Occipital lobe (tissue), 2 donors: Measurements from ENCODE around the gene RUNX3. TPM values are rescaled to one million over a fixed set of nuclear protein-coding genes. Genes with fewer than 3 reads are reported as not detected.
"Not testable (repeated sequence)": the region's sequence is repeated elsewhere in the genome, so short reads cannot be mapped to it uniquely, and the experiment has no call there.

Source experiments
- DNase-seq: peaks from one replicate; lab custom pipeline; 2025; lab: John Stamatoyannopoulos, UW
- total RNA-seq: library from RNA; depleted of rRNA; stranded (reverse); fragments of >200 nt; gene quantifications from one replicate; pipeline ENCODE4 v1.2.3, GENCODE V29; 2014

Gene RUNX3
- total RNA-seq, result 0.16 TPM

- no peak for DNase-seq
These were observed at the start of gene RUNX3 for GRCh38 chr1:24930260-24931145. Gene RUNX3 (minus strand): TSS chr1:24930276. CDS start chr1:24929868, 408 bp downstream.

- DNase-seq, result not testable (repeated sequence)
These were observed 49.2 kb upstream of the RUNX3 start for GRCh38 chr1:24979232-24979631.

GRCh38 chr1:24978383-24979032, 48.4 kb upstream of the RUNX3 start:
- DNase-seq, result no peak

GRCh38 chr1:24975391-24975790, 45.3 kb upstream of the RUNX3 start:
- no peak for DNase-seq

GRCh38 chr1:24973315-24973714, 43.2 kb upstream of the RUNX3 start:
- no peak for DNase-seq

- no peak for DNase-seq
These were observed 42.8 kb upstream of the RUNX3 start for GRCh38 chr1:24972915-24973242.

GRCh38 chr1:24972221-24972914, 42.3 kb upstream of the RUNX3 start:
- DNase-seq, result no peak

- DNase-seq, result no peak
These were observed 41.1 kb upstream of the RUNX3 start for GRCh38 chr1:24970926-24971875.

GRCh38 chr1:24970399-24970753, 40.3 kb upstream of the RUNX3 start:
- no peak for DNase-seq

- no peak for DNase-seq
These were observed 39.7 kb upstream of the RUNX3 start for GRCh38 chr1:24969596-24970398.

GRCh38 chr1:24968941-24969585, 39.0 kb upstream of the RUNX3 start:
- no peak for DNase-seq

GRCh38 chr1:24967962-24968361, 37.9 kb upstream of the RUNX3 start:
- DNase-seq, result no peak

- DNase-seq, result no peak
These were observed 37.5 kb upstream of the RUNX3 start for GRCh38 chr1:24967555-24967954.

GRCh38 chr1:24966724-24967346, 36.8 kb upstream of the RUNX3 start:
- DNase-seq, result no peak

GRCh38 chr1:24966121-24966723, 36.1 kb upstream of the RUNX3 start:
- DNase-seq, result no peak

- no peak for DNase-seq
These were observed 35.5 kb upstream of the RUNX3 start for GRCh38 chr1:24965571-24965930.

GRCh38 chr1:24964811-24965570, 34.9 kb upstream of the RUNX3 start:
- no peak for DNase-seq

GRCh38 chr1:24963943-24964693, 34.0 kb upstream of the RUNX3 start:
- DNase-seq, result no peak
